Lung (tissue), 12 donors: Measurements from ENCODE around the gene ASS1. TPM values are rescaled to one million over a fixed set of nuclear protein-coding genes. Genes with fewer than 3 reads are reported as not detected.

Experiments used
- ATAC-seq: fragments of 200-7000 bp; cut with Tn5 transposase; one replicate; pipeline ENCODE4 v1.9.1; 2020; ENCODE audit warnings: moderate number of reproducible peaks; ENCODE audit not compliant: insufficient read depth, low FRiP score
- DNase-seq, 3 donors: peaks; one replicate each; pipeline ENCODE4 v3.0.0-alpha.2; 2013 to 2017
- H3K27ac ChIP-seq, 2 donors: one replicate each; pipeline ENCODE4 v1.5.1; 2013; ENCODE audit warnings: mild to moderate bottlenecking in 2 of 2, moderate library complexity in 2 of 2, control low read depth in 1 of 2, inconsistent platforms in 1 of 2, low read depth in 1 of 2, low read length in 1 of 2
- H3K27me3 ChIP-seq, 3 donors: one replicate each; pipeline ENCODE4 v1.5.1; 2013; ENCODE audit warnings: low read length in 2 of 3; ENCODE audit not compliant: control insufficient read depth in 3 of 3, insufficient read depth in 3 of 3
- H3K36me3 ChIP-seq, 4 donors: one replicate each; pipeline ENCODE4 v1.5.1; 2013; ENCODE audit warnings: low read length in 4 of 4, mild to moderate bottlenecking in 1 of 4, moderate library complexity in 1 of 4; ENCODE audit not compliant: control insufficient read depth in 4 of 4, insufficient read depth in 4 of 4
- H3K4me1 ChIP-seq, 5 donors: one replicate each; pipeline ENCODE4 v1.5.1; 2013; ENCODE audit warnings: low read length in 5 of 5, mild to moderate bottlenecking in 2 of 5, moderate library complexity in 1 of 5; ENCODE audit not compliant: control insufficient read depth in 5 of 5, insufficient read depth in 5 of 5
- H3K4me3 ChIP-seq: one replicate; pipeline ENCODE4 v1.5.1; 2013; ENCODE audit warnings: mild to moderate bottlenecking, control low read depth, moderate library complexity
- H3K9ac ChIP-seq, 2 donors: one replicate each; pipeline ENCODE4 v1.5.1; 2013; ENCODE audit warnings: low read length in 2 of 2, control low read depth in 1 of 2; ENCODE audit not compliant: insufficient read depth in 1 of 2
- H3K9me3 ChIP-seq, 4 donors: one replicate each; pipeline ENCODE4 v1.5.1; 2013; ENCODE audit warnings: low read length in 3 of 4, mild to moderate bottlenecking in 1 of 4, moderate library complexity in 1 of 4; ENCODE audit not compliant: control insufficient read depth in 4 of 4, insufficient read depth in 3 of 4
- CTCF ChIP-seq: IDR thresholded peaks from 2 replicates; pipeline ENCODE4 v1.5.1; 2012; ENCODE audit warnings: mild to moderate bottlenecking; ENCODE audit errors: control extremely low read depth, extremely low read depth
- WGBS, 2 donors: extraction: QIAGEN DNeasy Blood & Tissue Kit; methylation state at CpG; one replicate each; pipeline ENCODE4 v1.1.7; 2013; 5-methylcytosine and 5-hydroxymethylcytosine counted together
- polyA plus RNA-seq, 2 donors: library from polyadenylated mRNA; stranded (reverse); fragments of 200-250 nt; gene quantifications; one replicate each; pipeline ENCODE4 v1.2.1, GENCODE V29; 2013
- total RNA-seq, 2 donors: library from RNA; depleted of rRNA in 1 of 2; stranded (reverse); fragments of >200 nt in 1 of 2; gene quantifications; one replicate each; pipeline ENCODE4 v1.2.1, GENCODE V29; 2014 to 2021
- donor health status: control.
- donor health status: control.
- donor health status: Bipolar disorder and iron deficiency.
- donor health status: healthy.
- donor health status: DM: yes; HTN: yes; CAD: no.

ASS1 gene
- total and polyA plus RNA-seq, 4 donors, result 51.2 to 165 (median 112) TPM

GRCh38 chr9:130467316-130467715 is 22.6 kb downstream of the ASS1 start:
- DNase-seq (peak in 1 of 3 donors; percentile 21), ATAC-seq (no peak)
- WGBS, 2 donors, result 36 to 56% methylated on average over 13 of the region's 13 CpGs
- no peak for TF ChIP-seq CTCF
- no peaks in the 10 kb centered on the region for H3K9me3 ChIP-seq
- peaks cover 0 to 23% (median 6%) of the 10 kb centered on the region in 3 donors for H3K27me3 ChIP-seq
- no peak overlapping the region for H3K4me3 ChIP-seq
- peaks cover 0 to 22% (median 0%) of the 10 kb centered on the region in 5 donors for H3K4me1 ChIP-seq
- no peak overlapping the region for H3K9ac ChIP-seq
- no peak overlapping the region for H3K27ac ChIP-seq
- H3K36me3 ChIP-seq, result peaks cover 0 to 33% (median 0%) of the 10 kb centered on the region in 4 donors

DNA sequence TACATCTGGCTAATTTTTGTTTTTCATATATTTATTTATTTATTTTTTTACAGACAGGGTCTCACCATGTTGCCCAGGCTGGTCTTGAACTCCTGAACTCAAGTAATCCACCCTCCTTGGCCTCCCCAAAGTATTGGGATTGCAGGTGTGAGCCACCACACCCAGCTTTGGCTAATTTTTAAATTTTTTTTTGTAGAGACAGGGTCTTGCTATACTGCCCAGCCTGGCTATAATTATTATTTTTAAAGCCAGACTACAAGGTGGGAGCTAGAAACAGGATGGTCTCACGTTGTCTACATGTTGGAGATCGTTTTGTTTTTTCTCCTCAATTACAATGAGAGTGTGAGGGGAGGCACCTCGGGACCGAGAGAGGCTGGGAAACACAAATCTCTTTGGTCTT is 23.8 kb downstream of the ASS1 start:
- peaks cover 0 to 23% (median 8%) of the 10 kb centered on the region in 3 donors for H3K27me3 ChIP-seq
- TF ChIP-seq CTCF, result no peak
- H3K36me3 ChIP-seq, result peaks cover 0 to 33% (median 0%) of the 10 kb centered on the region in 4 donors
- no peak for ATAC-seq
- H3K4me3 ChIP-seq, result no peak overlapping the region
- peaks cover 0 to 22% (median 0%) of the 10 kb centered on the region in 5 donors for H3K4me1 ChIP-seq
- DNase-seq, result no peak
- no peak overlapping the region for H3K9ac ChIP-seq
- 49 to 63% methylated on average over 4 of the region's 4 CpGs for WGBS, 2 donors
- no peaks in the 10 kb centered on the region for H3K9me3 ChIP-seq
- H3K27ac ChIP-seq, result no peak overlapping the region

DNA sequence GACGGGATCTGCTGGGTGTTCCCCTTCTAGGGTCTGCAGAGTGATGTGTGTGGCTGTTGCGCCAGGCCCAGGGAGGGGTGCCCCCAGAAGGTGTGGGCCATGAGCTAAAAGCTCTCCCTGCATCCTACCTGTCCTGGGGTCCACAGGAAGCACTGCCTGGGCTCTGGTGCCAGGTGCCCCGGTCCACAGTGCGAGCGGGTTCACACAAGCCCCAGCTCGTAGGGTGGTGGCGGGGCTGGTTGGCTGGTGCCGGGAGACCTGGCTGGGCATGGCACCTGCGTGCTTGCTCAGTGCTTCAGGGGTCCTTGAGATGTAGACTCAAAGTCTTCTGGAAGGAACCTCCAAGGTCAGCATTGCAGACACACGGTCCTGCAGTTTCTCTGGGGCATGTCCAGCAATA is 25.5 kb downstream of the ASS1 start:
- peaks cover 0 to 23% (median 8%) of the 10 kb centered on the region in 3 donors for H3K27me3 ChIP-seq
- no peak overlapping the region for H3K4me3 ChIP-seq
- H3K27ac ChIP-seq, result no peak overlapping the region
- TF ChIP-seq CTCF, result no peak
- DNase-seq (no peak), ATAC-seq (no peak)
- WGBS, 2 donors, result 88 to 90% methylated on average over 10 of the region's 10 CpGs
- peaks cover 0 to 27% (median 0%) of the 10 kb centered on the region in 4 donors for H3K36me3 ChIP-seq
- H3K9me3 ChIP-seq, result no peaks in the 10 kb centered on the region
- no peak overlapping the region for H3K9ac ChIP-seq
- H3K4me1 ChIP-seq, result peaks cover 0 to 22% (median 0%) of the 10 kb centered on the region in 5 donors

DNA sequence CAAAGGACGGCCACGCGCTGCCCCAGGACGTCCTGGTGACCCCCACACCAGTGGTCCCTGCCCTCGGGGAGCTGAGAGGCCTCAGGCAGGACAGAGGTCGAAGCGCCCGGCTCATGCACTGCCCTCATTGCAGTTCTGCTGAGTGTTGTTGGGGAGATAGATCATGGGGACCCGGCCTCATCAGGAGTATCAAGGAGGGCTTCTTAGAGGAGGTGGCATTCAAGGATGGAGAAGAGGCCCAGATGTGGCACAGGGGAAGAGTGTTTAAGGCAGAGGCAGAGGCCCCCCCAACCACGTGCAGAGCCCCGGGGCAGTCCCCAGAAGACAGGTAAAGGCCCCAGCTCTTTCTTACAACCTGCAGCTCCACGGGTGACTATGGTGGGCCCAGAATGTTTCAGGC is 26.2 kb downstream of the ASS1 start:
- H3K27me3 ChIP-seq, result peaks cover 0 to 23% (median 8%) of the 10 kb centered on the region in 3 donors
- H3K4me3 ChIP-seq, result no peak overlapping the region
- peaks cover 0 to 17% (median 0%) of the 10 kb centered on the region in 5 donors for H3K4me1 ChIP-seq
- H3K9me3 ChIP-seq, result no peaks in the 10 kb centered on the region
- H3K9ac ChIP-seq, result no peak overlapping the region
- peaks cover 0 to 23% (median 0%) of the 10 kb centered on the region in 4 donors for H3K36me3 ChIP-seq
- ATAC-seq (no peak), DNase-seq (no peak)
- TF ChIP-seq CTCF, result no peak
- no peak overlapping the region for H3K27ac ChIP-seq
- WGBS, 2 donors, result 90 to 91% methylated on average over 12 of the region's 12 CpGs
